IMR-90 (cell line): ENCODE data around the gene TP53AIP1.

ENCODE experiments used
- BHLHE40 ChIP-seq: fragments of 150-350 bp; IDR thresholded peaks from 2 replicates; pipeline ENCODE4 v1.6.1; 2016; ENCODE audit warnings: mild to moderate bottlenecking, low read depth, low read length
- CTCF ChIP-seq: conservative IDR thresholded peaks from 2 replicates; pipeline ENCODE4 v1.5.1; 2012; ENCODE audit warnings: mild to moderate bottlenecking, low read depth, low read length, improper control_type of control experiment

GRCh38 chr11:128909438-128910125 lies 33.1 kb downstream of the TP53AIP1 start:
- TF ChIP-seq BHLHE40 (no peak), CTCF (no peak)
